ENCODE results near the gene EDEM2.

DNA sequence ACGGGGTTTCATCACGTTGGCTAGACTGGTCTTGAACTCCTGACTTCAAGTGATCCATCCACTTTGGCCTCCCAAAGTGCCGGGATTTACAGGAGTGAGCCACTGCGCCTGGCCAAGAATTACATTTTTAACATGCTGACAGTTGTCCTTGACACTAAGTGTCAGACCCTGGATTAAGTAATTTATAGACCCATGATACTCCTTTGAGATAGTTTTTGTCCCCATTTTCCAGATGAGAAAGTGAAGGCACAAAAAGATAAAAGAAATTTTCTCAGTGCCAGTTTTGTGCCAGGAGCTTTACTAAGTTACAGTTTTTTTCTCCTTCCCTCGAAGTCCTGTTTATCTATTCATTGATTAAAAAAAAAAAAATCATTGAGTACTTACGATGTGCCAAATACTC lies 9.8 kb upstream of the EDEM2 start:
- TF ChIP-seq, protein P1, sequence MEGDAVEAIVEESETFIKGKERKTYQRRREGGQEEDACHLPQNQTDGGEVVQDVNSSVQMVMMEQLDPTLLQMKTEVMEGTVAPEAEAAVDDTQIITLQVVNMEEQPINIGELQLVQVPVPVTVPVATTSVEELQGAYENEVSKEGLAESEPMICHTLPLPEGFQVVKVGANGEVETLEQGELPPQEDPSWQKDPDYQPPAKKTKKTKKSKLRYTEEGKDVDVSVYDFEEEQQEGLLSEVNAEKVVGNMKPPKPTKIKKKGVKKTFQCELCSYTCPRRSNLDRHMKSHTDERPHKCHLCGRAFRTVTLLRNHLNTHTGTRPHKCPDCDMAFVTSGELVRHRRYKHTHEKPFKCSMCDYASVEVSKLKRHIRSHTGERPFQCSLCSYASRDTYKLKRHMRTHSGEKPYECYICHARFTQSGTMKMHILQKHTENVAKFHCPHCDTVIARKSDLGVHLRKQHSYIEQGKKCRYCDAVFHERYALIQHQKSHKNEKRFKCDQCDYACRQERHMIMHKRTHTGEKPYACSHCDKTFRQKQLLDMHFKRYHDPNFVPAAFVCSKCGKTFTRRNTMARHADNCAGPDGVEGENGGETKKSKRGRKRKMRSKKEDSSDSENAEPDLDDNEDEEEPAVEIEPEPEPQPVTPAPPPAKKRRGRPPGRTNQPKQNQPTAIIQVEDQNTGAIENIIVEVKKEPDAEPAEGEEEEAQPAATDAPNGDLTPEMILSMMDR (IDR thresholded peaks at IDR 0.05), result no peak
- TF ChIP-seq EP300 (IDR thresholded peaks at IDR 0.05), result no peak

All from ovary (tissue), 3 donors.